ENCODE measurements around the gene F2RL1.

DNA sequence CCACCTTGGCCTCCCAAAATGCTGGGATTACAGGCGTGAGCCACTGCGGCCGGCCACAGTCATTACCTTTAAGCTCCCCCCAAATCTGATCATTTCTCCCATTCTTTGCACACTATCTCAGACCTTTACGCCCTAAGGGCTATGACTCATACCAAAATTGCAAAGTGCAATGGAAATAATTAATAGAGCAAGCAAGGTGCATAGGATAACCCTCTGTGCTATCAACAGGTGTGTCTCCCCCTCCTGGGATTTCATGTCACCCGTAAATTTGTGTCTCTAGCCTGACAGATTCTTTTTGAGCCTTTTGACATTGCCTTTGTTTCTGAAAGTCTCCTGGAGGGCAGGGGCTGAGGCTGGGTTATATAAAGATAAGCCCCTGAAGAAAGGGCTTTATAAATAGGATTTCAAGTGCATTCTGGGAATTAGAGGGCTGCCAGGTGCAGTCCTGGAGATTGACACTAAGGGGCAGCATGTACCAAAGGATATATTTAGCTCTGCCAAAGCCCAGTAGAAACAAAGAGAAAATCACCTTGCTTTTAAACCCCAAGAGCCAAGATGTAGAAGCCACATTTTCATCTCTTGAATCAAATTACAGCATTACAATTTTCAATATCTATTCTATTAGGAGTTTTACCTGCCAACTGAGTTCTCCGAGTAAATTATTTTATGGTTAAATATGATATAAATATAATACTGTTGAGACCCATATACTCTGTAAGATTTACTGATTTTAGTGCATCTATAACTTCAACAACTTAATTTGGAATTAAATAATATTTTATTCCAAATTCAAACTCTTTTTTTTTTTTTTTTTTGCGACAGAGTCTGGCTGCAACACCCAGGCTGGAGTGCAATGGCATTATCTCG lies 49.2 kb downstream of the F2RL1 start:
- no peak for TF ChIP-seq POLR2A (IDR thresholded peaks at IDR 0.05; ENCODE audit: low read length)
- TF ChIP-seq GATA1 (IDR thresholded peaks at IDR 0.05; ENCODE audit: low read depth, low read length): no peak
